IPS-NIHi7 (cell line): ENCODE data around the gene SLC26A9.
"Not testable (repeated sequence)": the region's sequence is repeated elsewhere in the genome, so short reads cannot be mapped to it uniquely, and the experiment has no call there.

ENCODE experiments used
- DNase-seq: peaks from one replicate; pipeline ENCODE4 v3.0.0; 2012; ENCODE audit warnings: mixed read lengths; ENCODE audit errors: extremely low spot score

Gene SLC26A9

GRCh38 chr1:205926213-205926612, 17.0 kb downstream of the SLC26A9 start:
- no peak for DNase-seq

GRCh38 chr1:205925736-205926135, 17.5 kb downstream of the SLC26A9 start:
- no peak for DNase-seq

DNA sequence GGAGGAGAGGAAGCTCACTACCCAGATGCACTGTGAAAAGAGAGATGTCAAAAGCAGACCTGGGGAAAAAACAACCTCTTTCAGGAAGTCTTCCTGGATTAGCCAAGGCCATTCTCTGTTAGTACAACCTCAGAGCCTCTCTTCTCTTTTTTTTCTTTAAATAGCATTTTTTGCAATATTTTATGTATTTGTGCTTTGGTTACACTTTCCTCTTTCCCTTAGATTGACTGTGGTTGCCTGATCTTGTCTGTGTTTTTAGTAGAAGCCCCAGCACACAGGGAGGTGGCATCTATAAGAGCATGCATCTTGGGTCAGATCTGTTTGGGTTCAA, 18.8 kb downstream of the SLC26A9 start:
- no peak for DNase-seq

DNA sequence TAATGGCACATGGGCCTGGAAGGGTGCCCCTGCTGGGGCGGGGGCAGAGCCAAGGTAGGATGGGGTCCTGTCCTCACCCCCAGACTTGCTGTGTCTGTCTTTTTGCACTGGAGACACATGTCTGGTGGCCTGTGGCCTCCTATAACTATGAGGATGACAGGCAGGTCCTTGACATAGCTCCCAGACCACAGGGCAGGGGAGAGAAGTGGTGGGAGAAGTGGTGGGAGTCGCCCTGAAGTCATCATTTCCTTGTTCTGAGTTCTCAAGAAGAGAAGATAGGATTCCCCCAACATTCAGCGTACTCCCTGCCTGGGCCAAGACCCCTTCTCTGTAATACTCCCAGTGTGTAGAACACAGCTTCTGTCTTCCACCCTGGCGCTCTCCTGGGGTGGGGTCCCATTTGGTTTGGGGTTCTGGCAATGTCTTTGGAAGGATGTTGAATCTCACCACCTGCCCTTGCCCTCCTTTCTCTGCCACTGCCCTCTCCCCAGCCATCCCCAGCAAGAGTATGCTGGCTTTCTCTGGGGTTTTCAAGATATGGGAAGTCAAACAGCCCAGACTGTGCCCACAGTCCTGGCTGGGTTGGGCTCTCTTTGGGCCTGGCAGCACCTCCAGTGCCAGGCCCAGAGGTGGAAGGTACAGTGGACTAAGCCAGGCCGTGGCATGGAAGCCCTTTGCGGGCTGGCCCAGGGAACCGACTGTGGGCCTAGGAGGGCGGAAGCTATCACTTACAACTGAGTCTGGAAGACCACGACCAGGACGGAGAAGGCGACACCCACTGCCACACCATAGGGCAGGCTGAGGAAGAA, 19.4 kb downstream of the SLC26A9 start:
- no peak for DNase-seq

GRCh38 chr1:205922806-205923205, 20.4 kb downstream of the SLC26A9 start:
- no peak for DNase-seq

- DNase-seq: no peak
Observed at GRCh38 chr1:205922314-205922713, 20.9 kb downstream of the SLC26A9 start.

DNA sequence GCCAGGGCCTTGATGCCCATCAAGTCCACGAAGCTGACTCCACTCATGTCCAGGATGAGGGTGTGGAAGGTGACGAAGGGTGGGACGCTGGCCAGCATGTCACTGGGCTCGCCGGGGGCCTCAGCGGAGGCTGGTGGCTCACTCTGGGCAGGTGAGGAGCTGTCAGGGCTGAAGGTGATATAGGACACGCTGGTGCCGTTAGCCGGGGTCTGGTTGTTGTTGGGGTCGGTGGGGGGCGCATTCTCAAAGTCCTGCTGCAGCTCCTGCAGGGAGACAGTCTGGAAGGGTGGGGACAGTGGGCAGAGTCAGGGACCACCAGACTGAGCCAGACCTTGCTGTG, 21.7 kb downstream of the SLC26A9 start:
- no peak for DNase-seq

DNA sequence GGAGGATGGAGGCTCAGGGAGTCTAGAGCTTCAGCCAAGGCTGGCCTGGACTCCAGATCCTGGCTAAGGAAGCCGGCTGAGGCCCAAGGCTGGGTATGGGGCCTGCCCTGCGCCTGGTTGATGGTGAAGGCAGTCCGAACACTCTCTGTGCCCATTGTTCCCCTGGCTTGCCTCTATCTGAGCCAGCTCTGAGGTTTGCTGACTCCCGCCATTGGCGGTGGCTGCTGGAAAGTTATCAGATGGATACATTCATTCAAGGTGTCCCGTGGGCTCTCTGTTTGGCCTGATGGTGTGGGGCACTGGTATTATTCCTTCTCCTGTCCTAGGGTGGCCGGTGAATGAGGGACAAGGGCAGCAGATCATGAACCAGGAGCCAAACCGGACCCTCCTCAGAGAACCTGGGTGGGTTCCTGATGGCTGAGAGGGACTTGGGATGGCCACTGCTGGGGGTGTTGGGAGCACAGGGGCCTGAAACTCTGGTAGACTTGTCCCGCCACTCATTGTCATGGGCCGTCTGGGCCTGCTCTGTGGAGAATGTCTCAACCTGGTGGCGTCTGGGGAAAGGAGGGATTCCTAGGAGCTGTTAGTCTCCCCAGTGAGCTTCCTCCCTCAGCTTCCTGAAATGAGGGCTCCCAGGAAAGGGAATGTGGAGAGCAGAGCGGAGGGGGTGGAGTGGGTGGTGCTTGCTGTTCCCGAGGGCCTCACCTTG, 22.2 kb downstream of the SLC26A9 start:
- DNase-seq: no peak

DNA sequence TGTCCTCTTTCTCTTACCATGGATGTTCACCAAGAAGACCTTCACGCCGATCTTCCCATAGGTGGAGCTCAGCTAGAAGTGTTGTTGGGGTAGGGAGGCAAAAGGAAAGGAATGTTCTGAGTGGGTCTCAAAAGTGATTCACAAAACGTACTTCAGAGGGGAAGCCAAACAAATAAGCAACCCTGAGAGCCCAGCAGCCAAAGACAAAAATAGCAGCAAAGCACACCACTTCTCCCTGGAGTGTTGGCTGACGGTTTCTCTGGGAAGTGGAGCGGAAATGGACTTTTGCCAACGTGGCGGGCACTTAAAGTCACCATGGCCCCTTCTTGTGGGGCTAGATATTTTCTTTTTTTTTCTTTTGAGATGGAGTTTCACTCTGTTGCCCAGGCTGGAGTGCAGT, 23.1 kb downstream of the SLC26A9 start:
- DNase-seq: no peak

- DNase-seq: peak; percentile 89
Observed at GRCh38 chr1:205918955-205919746, 24.1 kb downstream of the SLC26A9 start.

DNA sequence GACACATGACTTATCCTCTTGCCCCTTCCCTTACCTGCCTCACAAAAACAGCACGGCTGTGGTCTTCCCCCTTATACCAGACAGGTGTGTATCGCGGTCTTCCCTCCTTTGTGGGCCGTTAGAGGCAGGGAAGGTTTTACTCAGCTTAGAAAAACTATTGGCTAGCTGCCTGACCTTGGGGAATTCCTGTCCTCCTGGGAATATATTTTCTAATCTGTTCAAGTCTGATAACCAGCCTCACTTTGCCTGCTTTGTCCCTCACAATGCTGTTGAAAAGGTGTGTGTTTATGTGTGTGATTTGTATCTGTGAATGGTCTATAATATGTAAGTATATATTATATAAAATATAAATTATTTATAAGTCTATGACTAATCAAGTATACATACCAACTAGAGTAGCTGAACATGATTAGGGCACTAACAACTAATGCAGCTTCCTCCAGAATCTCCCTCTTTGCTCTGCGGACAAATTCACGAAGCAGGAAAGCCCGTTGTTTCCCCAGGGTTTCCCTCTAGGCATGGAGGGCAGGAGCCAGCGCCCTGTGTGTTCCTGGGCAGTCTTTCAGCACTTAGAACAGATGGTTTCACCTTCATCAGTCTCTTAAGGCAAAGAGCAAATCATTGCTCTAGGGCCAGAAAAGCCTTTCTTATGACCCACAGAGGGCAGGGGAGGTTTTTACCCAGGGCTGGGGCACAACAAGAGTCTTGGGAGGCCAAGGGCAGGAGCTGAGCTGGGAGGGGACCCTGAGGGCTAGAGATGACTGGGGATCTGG, 25.6 kb downstream of the SLC26A9 start:
- no peak for DNase-seq

GRCh38 chr1:205916541-205916940, 26.7 kb downstream of the SLC26A9 start:
- no peak for DNase-seq

DNA sequence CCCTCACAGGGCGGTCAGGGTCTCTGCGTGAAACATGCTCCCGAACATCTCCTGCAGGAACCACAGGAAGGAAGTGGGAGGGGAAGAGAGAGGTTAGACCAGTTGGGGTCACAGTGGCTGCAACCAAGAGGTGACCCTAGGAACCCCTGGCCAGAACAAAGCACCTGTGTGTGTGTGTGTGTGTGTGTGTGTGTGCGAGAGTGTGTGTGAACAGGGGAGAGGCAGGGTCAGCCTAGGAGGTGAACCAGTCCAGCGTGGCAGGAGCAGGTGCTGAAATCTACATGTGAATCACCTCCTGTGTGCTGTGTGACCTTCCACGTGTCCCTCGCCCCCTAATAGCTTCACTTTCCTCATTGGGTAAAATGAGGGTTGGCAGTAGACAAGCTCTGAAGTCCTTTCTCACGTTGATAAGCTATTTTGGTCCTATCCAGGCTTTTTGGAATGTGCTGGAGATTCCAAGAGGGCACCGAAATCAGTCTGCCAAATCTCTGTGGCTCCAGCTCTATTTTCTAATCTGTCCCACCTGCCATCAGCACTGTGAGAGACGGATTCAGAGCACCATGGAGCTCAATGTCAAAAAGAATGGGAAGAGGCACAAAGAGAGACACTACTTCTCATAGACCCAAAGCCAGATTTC, 27.8 kb downstream of the SLC26A9 start:
- no peak for DNase-seq

DNA sequence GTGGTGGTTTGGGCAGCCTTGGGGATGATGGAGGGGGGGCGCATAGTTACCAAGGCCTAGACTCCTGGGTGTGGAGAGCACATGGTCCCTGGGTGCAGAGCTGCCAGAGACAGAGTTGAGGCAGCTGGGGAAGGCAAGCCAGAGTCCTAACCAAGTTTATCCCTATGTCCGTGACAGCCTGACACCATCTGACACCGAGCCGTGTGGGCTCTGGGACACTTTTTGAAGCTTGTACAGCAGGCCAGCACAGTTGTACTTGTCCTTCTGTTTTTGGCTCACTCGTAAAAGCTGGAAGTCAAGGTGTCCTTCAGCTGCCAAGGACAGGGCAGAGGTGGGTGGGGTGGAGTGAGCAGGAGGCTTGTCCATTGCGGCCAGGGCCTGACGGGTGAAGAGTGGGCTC, 28.5 kb downstream of the SLC26A9 start:
- DNase-seq: no peak

DNA sequence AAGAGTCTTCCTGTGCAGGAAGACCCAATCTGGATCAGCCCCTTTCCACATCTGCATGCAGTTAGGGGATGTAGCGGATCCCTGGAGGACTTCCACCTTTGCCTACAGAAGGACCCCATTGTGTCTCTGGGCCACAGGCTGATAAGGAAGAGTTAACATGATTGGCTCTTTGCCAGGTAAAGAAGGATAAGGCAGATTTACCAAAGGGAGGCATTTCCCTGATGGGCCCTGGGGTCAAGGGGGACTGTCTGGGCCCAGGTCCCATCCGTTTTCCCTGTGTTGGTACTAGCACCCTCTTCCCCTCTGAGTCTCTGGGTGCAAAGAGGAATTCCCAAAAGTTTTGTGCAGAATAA, 29.1 kb downstream of the SLC26A9 start:
- no peak for DNase-seq

- DNase-seq: no peak
Observed at GRCh38 chr1:205913451-205914154, 29.7 kb downstream of the SLC26A9 start.

DNA sequence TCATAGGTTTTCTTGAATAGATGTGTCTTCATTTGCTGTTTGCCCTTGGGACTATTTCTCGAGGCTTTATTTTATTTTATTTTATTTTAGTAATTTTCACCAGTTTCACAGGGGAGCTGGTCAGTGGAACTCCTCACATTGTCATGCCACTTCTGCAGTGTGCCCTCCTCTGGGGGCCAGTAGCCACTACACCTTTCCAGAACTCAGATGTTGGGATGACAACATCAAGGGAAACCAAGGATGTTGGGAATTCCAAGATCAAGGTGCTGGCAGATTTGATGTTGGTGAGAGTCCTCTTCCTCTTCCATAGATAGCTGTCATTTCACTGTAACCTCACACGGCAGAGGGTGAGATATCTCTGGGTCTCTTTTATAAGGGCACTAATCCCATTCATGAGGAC, 35.5 kb downstream of the SLC26A9 start:
- peak; percentile 46 for DNase-seq

DNA sequence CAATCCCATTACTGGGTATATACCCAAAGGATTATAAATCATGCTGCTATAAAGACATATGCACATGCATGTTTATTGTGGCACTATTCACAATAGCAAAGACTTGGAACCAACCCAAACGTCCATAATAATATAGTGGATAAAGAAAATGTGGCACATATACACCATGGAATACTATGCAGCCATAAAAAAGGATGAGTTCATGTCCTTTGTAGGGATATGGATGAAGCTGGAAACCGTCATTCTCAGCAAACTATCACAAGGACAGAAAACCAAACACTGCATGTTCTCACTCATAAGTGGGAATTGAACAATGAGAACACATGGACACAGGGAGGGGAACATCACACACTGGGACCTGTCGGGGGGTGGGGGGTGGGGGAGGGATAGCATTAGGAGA, 38.2 kb downstream of the SLC26A9 start:
- DNase-seq: not testable (repeated sequence)

DNA sequence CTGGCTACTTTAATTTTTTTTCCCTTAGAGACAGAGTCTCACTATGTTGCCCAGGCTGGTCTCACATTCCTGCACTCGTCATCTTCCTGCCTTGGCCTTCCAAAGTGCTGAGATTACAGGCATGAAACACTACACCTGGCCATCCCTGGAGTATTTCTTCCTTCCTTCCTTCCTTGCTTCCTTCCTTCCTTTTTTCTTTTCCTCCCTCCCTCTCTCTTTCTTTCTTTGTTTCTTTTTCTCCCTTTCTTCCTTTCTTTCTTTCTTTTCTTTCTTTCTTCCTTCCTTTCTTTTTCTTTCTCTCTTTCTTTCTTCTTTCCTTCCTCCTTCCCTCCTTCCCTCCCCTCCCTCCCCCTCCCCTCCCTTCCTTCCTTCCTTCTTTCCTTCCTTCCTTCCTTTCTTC, 46.9 kb downstream of the SLC26A9 start:
- DNase-seq: no peak

DNA sequence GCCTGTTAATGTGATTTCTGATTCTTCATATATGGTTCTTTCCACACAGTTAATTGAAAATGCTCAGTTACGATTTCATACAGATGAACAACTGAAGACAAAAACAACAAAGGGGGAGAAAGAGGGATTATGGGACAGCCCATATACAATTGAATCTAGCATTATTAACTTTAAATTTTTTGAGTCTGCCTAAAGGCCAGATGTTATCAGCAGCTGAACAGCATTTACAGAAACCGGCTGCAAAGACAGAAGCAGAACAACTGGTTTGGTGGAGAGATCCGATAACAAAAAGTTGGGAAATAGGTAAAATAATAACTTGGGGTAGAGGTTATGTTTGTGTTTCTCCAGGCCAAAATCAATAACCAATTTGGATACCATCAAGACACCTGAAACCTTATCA, 49.1 kb downstream of the SLC26A9 start:
- not testable (repeated sequence) for DNase-seq

DNA sequence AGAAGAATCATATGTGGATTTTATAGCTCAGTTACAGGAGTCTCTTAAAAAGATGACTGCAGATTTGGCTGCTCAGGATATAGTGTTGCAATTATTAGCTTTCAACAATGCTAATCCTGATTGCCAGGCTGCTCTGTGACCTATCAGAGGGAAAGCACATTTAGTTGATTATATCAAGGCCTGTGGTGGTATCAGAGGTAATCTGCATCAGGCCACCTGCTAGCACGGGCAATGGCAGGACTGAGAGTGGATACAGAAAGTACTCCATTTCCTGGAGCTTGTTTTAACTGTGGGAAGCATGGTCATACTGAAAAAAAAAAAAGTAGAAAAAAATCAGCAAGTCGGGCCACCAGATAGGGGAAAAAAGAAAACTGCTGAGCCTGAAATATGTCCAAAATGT, 51.1 kb downstream of the SLC26A9 start:
- not testable (repeated sequence) for DNase-seq
